CD4-positive, CD25-positive, alpha-beta regulatory T cell (primary cell): ENCODE data around the gene MRPL52. TPM values are rescaled to one million over a fixed set of nuclear protein-coding genes. Genes with fewer than 3 reads are reported as not detected.

Experiments
- ATAC-seq, 2 donors: fragments of 150-1000 bp; cut with Tn5 transposase; one replicate each; pipeline ENCODE4 v1.10.0; 2021; ENCODE audit warnings: low read depth in 2 of 2, moderate number of reproducible peaks in 2 of 2, moderate library complexity in 1 of 2
- DNase-seq, 3 donors: peaks; one replicate each; pipeline versions ENCODE4 v3.0.0 to v3.0.0-alpha.2; 2012 to 2022; ENCODE audit warnings: mixed read lengths in 1 of 3
- H3K27ac ChIP-seq: one replicate; pipeline ENCODE4 v1.7.0; 2013; ENCODE audit warnings: mild to moderate bottlenecking, low read length; ENCODE audit not compliant: insufficient read depth, poor library complexity, severe bottlenecking
- H3K27me3 ChIP-seq: one replicate; pipeline ENCODE4 v1.7.0; 2013; ENCODE audit warnings: low read length; ENCODE audit not compliant: control insufficient read depth, insufficient read depth
- H3K36me3 ChIP-seq: one replicate; pipeline ENCODE4 v1.7.0; 2013; ENCODE audit warnings: mild to moderate bottlenecking, low read length, moderate library complexity; ENCODE audit not compliant: control insufficient read depth, insufficient read depth
- H3K4me1 ChIP-seq: 2 replicates; pipeline ENCODE4 v1.7.0; 2013; ENCODE audit warnings: mild to moderate bottlenecking, low read length; ENCODE audit not compliant: insufficient read depth, control insufficient read depth, poor library complexity, severe bottlenecking
- H3K4me3 ChIP-seq: one replicate; pipeline ENCODE4 v1.7.0; 2013; ENCODE audit warnings: low read depth, mild to moderate bottlenecking, low read length, moderate library complexity
- H3K9me3 ChIP-seq, 2 experiments: 1 replicate in 1 of 2; 2 replicates in 1 of 2; pipeline ENCODE4 v1.7.0; 2013; ENCODE audit warnings: low read length in 2 of 2, mild to moderate bottlenecking in 1 of 2, moderate library complexity in 1 of 2; ENCODE audit not compliant: control insufficient read depth in 2 of 2
- H3K27ac Mint-ChIP-seq, 3 donors: one replicate each; pipeline ENCODE4 v1.8.0; 2020 to 2022; ENCODE audit warnings: mild to moderate bottlenecking in 3 of 3, mixed read lengths in 3 of 3, moderate library complexity in 2 of 3
- H3K27me3 Mint-ChIP-seq: one replicate; pipeline ENCODE4 v1.8.0; 2022; ENCODE audit warnings: mild to moderate bottlenecking, mixed read lengths
- H3K36me3 Mint-ChIP-seq: one replicate; pipeline ENCODE4 v1.8.0; 2020; ENCODE audit warnings: mixed read lengths
- H3K4me1 Mint-ChIP-seq, 4 donors: one replicate each; pipeline ENCODE4 v1.8.0; 2020 to 2022; ENCODE audit warnings: mixed read lengths in 4 of 4, mild to moderate bottlenecking in 1 of 4
- H3K4me3 Mint-ChIP-seq, 4 donors: one replicate each; pipeline ENCODE4 v1.8.0; 2020 to 2022; ENCODE audit warnings: mild to moderate bottlenecking in 4 of 4, mixed read lengths in 4 of 4, moderate library complexity in 3 of 4
- H3K9me3 Mint-ChIP-seq, 7 donors: one replicate each; pipeline ENCODE4 v1.8.0; 2020 to 2022; ENCODE audit warnings: mixed read lengths in 7 of 7, mild to moderate bottlenecking in 3 of 7, moderate library complexity in 2 of 7
- polyA plus RNA-seq, 4 donors: library from polyadenylated mRNA; unstranded; fragments of 300-500 nt; fragmentation: Illumina TruSeq; gene quantifications; one replicate each; pipeline ENCODE4 v1.2.3, GENCODE V29; 2021
- total RNA-seq: library from RNA; stranded (reverse); gene quantifications from one replicate; pipeline ENCODE4 v1.2.3, GENCODE V29; 2022

The MRPL52 gene
- total and polyA plus RNA-seq, 5 donors from 2014 or later = 35.7 to 148 (median 136) TPM

GRCh38 chr14:22870811-22871223, 41.1 kb downstream of the MRPL52 start:
- peaks cover 8% of the 10 kb centered on the region for H3K36me3 Mint-ChIP-seq
- ATAC-seq = peak; percentile 75 to 77
- H3K27me3 ChIP-seq = no peaks in the 10 kb centered on the region
- DNase-seq = peak in 2 of 3 donors; percentile 79 to 86
- H3K4me1 ChIP-seq = peaks cover 46% of the 10 kb centered on the region
- no peaks in the 10 kb centered on the region for H3K9me3 ChIP-seq
- peak overlapping the region; percentile 96 for H3K27ac ChIP-seq
- peak overlapping the region; percentile 95 for H3K4me3 ChIP-seq
- peaks cover 24% of the 10 kb centered on the region for H3K36me3 ChIP-seq
- H3K4me3 Mint-ChIP-seq = peak overlapping the region; percentile 91 to 99 (median 96)
- peak overlapping the region; percentile 97 to 99 (median 99) for H3K27ac Mint-ChIP-seq
- peaks cover 11 to 55% (median 18%) of the 10 kb centered on the region in 4 donors for H3K4me1 Mint-ChIP-seq
- peaks cover 4% of the 10 kb centered on the region for H3K27me3 Mint-ChIP-seq
- peaks cover 0 to 3% (median 0%) of the 10 kb centered on the region in 7 donors for H3K9me3 Mint-ChIP-seq

- H3K27ac Mint-ChIP-seq = peak within 1 kb of the TSS; percentile 97 to 99 (median 99)
- DNase-seq (peak; percentile 69 to 86 (median 71)), ATAC-seq (peak; percentile 65 to 69)
- H3K36me3 ChIP-seq = peaks cover 31% of the 10 kb centered on the region
- H3K4me1 ChIP-seq = peaks cover 48% of the 10 kb centered on the region
- peaks cover 4% of the 10 kb centered on the region for H3K27me3 Mint-ChIP-seq
- peaks cover 14% of the 10 kb centered on the region for H3K36me3 Mint-ChIP-seq
- peak within 1 kb of the TSS; percentile 96 for H3K27ac ChIP-seq
- peaks cover 11 to 57% (median 20%) of the 10 kb centered on the region in 4 donors for H3K4me1 Mint-ChIP-seq
- no peaks in the 10 kb centered on the region for H3K27me3 ChIP-seq
- no peaks in the 10 kb centered on the region for H3K9me3 ChIP-seq
- peaks cover 0 to 3% (median 0%) of the 10 kb centered on the region in 7 donors for H3K9me3 Mint-ChIP-seq
- peak within 1 kb of the TSS; percentile 95 for H3K4me3 ChIP-seq
- H3K4me3 Mint-ChIP-seq = peak within 1 kb of the TSS; percentile 91 to 99 (median 96)
These were observed 41.7 kb downstream of the MRPL52 start, which contains the start of gene LRP10 for GRCh38 chr14:22871224-22872032. Gene LRP10 (plus strand): TSS chr14:22871740. CDS start chr14:22872304, 564 bp downstream.

- Histone ChIP-seq H3K27ac (peak overlapping the region; percentile 96), H3K9me3 (no peaks in the 10 kb centered on the region), H3K4me1 (peaks cover 48% of the 10 kb centered on the region), H3K4me3 (peak overlapping the region; percentile 80), H3K36me3 (peaks cover 39% of the 10 kb centered on the region), H3K27me3 (no peaks in the 10 kb centered on the region)
- peak; percentile 64 to 75 (median 67) for DNase-seq
- peaks cover 11 to 54% (median 20%) of the 10 kb centered on the region in 4 donors for H3K4me1 Mint-ChIP-seq
- peak; percentile 18 to 25 for ATAC-seq
- H3K9me3 Mint-ChIP-seq = peaks cover 0 to 3% (median 0%) of the 10 kb centered on the region in 7 donors
- peak overlapping the region; percentile 91 to 99 (median 96) for H3K4me3 Mint-ChIP-seq
- peaks cover 14% of the 10 kb centered on the region for H3K36me3 Mint-ChIP-seq
- H3K27me3 Mint-ChIP-seq = peaks cover 4% of the 10 kb centered on the region
- peak overlapping the region; percentile 90 to 99 (median 95) for H3K27ac Mint-ChIP-seq
These were observed 42.5 kb downstream of the MRPL52 start for GRCh38 chr14:22872033-22872832.

GRCh38 chr14:22872833-22873520, 43.3 kb downstream of the MRPL52 start:
- Mint-ChIP-seq H3K27ac (peak overlapping the region; percentile 90 to 96 (median 95)), H3K9me3 (peaks cover 0 to 3% (median 0%) of the 10 kb centered on the region in 7 donors), H3K36me3 (peaks cover 19% of the 10 kb centered on the region), H3K4me1 (peaks cover 11 to 58% (median 20%) of the 10 kb centered on the region in 4 donors), H3K4me3 (peak overlapping the region; percentile 91 to 98 (median 94)), H3K27me3 (peaks cover 4% of the 10 kb centered on the region)
- Histone ChIP-seq H3K27me3 (no peaks in the 10 kb centered on the region), H3K27ac (peak overlapping the region; percentile 96), H3K4me3 (peak overlapping the region; percentile 80), H3K4me1 (peaks cover 48% of the 10 kb centered on the region), H3K36me3 (peaks cover 46% of the 10 kb centered on the region), H3K9me3 (no peaks in the 10 kb centered on the region)
- ATAC-seq (no peak), DNase-seq (no peak)

- peaks cover 0 to 3% (median 0%) of the 10 kb centered on the region in 7 donors for H3K9me3 Mint-ChIP-seq
- peak overlapping the region in 3 of 4 donors; percentile 35 to 82 (median 78) for H3K4me3 Mint-ChIP-seq
- ATAC-seq = no peak
- H3K27me3 ChIP-seq = no peaks in the 10 kb centered on the region
- peak overlapping the region in 2 of 3 donors; percentile 60 to 65 for H3K27ac Mint-ChIP-seq
- no peak for DNase-seq
- peaks cover 35% of the 10 kb centered on the region for H3K36me3 Mint-ChIP-seq
- H3K27me3 Mint-ChIP-seq = peaks cover 4% of the 10 kb centered on the region
- peak overlapping the region; percentile 23 for H3K27ac ChIP-seq
- H3K4me1 Mint-ChIP-seq = peaks cover 11 to 57% (median 24%) of the 10 kb centered on the region in 4 donors
- H3K9me3 ChIP-seq = no peaks in the 10 kb centered on the region
- no peak overlapping the region for H3K4me3 ChIP-seq
- H3K36me3 ChIP-seq = peaks cover 65% of the 10 kb centered on the region
- peaks cover 45% of the 10 kb centered on the region for H3K4me1 ChIP-seq
These were observed 45.5 kb downstream of the MRPL52 start for GRCh38 chr14:22875003-22875747.

GRCh38 chr14:22875748-22876319, 46.1 kb downstream of the MRPL52 start:
- Mint-ChIP-seq H3K4me1 (peaks cover 8 to 51% (median 18%) of the 10 kb centered on the region in 4 donors), H3K36me3 (peaks cover 35% of the 10 kb centered on the region), H3K9me3 (peaks cover 0 to 1% (median 0%) of the 10 kb centered on the region in 7 donors), H3K27ac (peak overlapping the region in 1 of 3 donors; percentile 42), H3K27me3 (peaks cover under 1% of the 10 kb centered on the region), H3K4me3 (peak overlapping the region in 2 of 4 donors; percentile 59 to 82)
- DNase-seq (no peak), ATAC-seq (no peak)
- Histone ChIP-seq H3K4me1 (peaks cover 38% of the 10 kb centered on the region), H3K4me3 (no peak overlapping the region), H3K27me3 (no peaks in the 10 kb centered on the region), H3K9me3 (no peaks in the 10 kb centered on the region), H3K27ac (no peak overlapping the region), H3K36me3 (peaks cover 65% of the 10 kb centered on the region)
